Head of caudate nucleus (tissue), 42 donors: ENCODE data around the gene PAX5.
"Not testable (repeated sequence)": the region's sequence is repeated elsewhere in the genome, so short reads cannot be mapped to it uniquely, and the experiment has no call there.

Experiments used
- DNase-seq, 42 donors: peaks; one replicate each; pipeline versions ENCODE4 v3.0.0 to v3.0.0-alpha.2; 2020 to 2021; ENCODE audit warnings: mixed read lengths in 7 of 42
- intact Hi-C: fragments of 100-400 bp; cut with DNase I; formaldehyde crosslinking; loops from one replicate; pipeline ENCODE4 v1.15.0; 2022

Gene PAX5

DNA sequence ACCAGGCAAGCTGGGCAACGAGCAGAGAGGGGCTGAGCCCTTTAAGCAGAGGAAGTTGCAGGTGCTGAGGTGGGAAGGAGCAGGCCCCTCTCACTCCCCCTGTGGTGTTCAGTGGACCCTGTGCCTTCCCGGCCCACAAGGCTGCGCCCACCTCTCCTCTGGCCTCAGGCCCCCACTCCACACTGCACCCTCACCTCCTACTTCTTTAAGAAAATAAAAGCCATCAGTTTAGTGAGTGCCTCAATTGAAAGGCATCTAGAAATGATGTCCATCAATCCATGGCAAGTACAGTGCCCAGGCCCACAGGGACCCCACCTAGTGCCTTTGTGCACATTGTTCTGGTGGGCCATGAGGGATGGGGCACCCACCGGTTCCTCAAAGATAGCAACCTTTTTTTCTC lies 158.0 kb downstream of the PAX5 start:
- intact Hi-C loops = no loop called here
- no peak for DNase-seq

DNA sequence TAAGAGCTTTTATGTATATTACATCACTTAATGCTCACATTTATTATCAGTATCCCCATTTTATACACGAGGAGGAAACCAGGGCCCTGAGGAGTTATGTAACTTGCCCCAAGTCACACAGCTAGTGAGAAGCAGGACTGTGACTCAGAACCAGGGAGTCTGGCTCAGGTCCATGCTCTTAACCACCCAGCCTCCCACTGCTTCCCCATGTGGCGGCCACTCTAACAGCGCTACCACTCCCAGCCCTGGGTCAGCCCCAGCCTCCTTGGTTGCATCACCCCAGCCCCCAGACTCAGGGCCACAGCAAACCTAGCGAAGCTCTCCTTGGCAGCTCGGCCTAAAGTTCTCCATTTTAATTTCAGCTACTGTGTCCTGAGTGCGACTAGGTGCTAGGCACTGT lies 159.1 kb downstream of the PAX5 start:
- no peak for DNase-seq
- intact Hi-C loops = no loop called here

DNA sequence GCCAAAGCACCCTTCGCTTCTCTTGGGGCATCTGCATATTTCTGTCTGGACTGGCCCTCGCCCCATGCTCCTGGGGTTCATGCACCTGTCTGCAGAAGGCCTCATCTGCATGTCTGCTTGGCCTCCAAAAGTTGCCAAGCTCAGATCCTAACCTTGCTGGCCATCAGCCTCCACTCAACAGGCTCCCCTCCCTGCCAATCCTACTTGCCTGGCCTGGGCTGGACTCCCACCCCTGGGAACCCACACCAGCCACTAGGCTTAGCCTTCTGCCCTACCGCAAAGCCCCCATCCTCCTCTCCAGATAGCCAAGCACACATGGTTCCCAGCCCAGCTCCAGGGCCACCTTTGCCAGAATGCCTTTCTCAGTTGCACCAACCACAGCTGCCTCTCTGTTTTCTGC lies 159.8 kb downstream of the PAX5 start:
- intact Hi-C loops = no loop called here
- no peak for DNase-seq

DNA sequence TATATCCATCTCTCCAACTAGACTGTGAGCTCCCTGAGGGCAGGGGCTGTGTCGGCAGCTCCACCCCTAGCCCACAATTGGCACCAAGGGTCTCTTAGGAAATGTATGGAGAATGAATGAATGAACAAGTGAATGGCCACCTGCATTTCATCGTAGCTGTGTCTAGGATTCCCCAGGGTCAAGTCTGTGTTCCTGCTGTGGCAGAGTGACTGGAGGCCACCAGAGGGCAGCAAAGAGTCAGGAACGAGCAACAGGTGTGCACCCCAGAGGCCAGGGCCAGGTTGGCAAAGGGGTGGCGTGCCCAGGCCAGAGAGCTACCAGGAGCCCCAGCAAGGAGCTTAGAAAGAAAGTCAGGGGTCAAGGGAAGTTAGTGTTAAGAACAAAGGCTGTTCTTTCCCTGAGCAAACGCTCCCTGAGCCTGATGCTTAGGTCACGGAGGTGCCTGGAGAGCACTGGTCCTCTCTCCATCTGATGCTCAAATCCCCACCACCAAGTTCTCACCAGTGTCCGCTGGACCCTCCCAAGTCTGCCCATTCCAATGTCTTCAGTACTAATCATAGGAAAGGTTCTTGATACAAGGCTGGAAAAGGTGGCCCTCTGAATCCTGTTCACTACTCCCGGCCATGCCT lies 160.7 kb downstream of the PAX5 start:
- intact Hi-C loops = no loop called here
- peak; percentile 34 to 89 (median 73) for DNase-seq

DNA sequence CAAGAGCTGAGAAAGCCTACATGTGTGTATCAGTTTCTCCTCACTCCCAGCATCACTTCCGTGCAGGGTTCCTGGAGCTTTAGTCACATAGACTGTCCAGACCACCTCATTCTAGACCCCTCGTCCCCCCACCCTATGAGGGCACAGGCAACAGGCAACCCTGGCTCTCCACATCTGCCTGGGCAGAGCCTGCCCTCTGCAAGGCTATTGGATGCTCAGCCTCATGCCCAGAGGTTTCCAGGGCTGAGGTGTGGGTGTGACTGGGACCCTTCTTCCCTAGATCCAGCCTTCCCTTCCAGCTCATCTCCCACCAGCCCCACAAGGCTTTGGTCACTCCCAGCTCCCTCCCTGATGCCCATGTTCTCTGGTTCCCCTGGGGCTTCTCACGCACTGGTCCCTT lies 161.4 kb downstream of the PAX5 start:
- DNase-seq = no peak
- intact Hi-C loops = no loop called here

DNA sequence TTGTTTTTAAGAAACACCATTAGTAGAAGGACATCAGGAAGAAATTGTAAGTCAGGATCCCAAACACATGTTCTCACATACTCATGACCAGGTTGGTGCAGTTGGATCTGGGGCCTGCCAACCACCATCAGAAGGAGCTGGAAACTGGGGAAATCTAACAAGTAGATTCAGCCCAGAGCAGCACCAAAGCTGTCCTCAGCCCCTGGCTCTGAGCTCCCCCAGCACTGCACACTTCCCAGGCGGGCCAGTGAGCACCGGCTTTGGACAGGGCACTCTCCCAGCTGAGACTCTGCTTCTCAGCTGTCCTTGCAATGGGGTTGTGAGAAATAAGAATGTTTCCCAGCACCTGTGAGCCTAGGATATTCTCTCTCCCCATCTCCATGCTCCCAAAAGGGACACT lies 162.5 kb downstream of the PAX5 start:
- intact Hi-C loops = no loop called here
- DNase-seq = no peak

DNA sequence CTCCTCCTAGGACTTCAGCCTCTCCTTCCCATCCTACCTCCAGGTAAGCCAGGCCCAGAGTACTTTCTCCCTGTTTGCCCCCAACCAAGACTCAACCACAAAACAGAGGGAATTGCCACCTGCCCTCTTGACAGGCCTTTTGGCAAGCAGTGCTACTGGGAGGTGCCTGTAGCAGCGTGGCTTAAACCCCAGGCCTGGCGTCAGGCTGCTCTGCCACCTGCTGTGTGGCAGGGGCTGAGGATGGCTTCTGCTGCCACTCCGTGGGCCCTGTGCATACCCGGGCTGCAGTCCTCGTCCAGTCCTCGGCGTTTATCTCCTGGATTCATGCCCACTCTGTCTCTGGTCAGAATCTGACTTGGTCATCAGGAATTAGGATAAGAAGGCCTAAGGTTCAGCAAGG lies 163.1 kb downstream of the PAX5 start:
- peak in 3 of 42 donors; percentile 23 to 25 (median 24) for DNase-seq
- intact Hi-C loops = no loop called here

DNA sequence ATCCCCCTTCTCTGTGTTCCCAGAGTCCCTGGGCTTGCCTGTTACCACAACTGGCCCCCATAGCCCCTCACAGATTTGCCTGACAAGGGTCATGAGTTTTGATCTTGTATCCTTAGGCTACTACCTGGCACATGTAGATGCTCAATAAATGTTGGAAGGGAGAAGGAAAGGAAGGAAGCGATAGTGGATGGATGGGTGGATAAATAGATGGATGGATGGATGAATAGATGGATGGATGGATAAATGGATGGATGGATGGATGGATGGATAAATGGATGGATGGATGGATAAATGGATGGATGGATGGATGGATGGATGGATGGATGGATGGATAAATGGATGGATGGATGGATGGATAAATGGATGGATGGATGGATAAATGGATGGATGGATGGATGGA lies 164.5 kb downstream of the PAX5 start:
- DNase-seq, intact Hi-C loops: not testable (repeated sequence)

DNA sequence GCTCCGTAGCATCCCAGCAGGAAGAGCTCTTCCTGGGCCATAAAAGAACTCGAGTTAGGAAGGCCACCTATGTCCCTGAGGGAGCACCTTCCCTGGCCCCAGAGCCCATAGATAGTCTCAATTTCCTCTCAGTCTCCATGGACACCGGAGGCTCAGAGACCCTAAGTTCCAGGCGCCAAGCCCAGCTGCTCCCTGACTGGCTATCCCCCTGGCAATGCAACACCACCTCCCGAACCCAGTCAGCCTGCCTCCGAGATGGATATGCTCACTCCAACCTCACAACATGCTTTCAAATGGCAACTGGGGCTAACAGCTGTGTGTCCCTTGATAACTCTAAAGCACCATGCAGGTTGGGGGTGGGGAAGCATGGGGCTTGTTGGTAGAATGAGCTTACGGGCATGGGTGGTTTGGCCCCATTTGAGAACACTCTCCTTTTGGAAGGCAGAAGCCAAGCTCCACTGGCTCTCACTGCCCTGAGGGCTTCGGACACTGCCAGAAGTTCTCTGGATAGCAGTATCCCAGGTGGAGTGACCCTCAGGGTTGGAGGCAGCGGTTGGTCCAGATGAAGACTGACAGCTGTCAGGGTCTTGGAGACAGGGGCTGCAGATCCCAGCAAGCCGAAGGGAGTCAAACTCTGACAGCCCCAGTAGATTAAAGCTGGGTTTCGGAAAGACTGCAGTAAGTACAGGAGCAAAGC lies 165.3 kb downstream of the PAX5 start:
- no peak for DNase-seq
- intact Hi-C loops = no loop called here

DNA sequence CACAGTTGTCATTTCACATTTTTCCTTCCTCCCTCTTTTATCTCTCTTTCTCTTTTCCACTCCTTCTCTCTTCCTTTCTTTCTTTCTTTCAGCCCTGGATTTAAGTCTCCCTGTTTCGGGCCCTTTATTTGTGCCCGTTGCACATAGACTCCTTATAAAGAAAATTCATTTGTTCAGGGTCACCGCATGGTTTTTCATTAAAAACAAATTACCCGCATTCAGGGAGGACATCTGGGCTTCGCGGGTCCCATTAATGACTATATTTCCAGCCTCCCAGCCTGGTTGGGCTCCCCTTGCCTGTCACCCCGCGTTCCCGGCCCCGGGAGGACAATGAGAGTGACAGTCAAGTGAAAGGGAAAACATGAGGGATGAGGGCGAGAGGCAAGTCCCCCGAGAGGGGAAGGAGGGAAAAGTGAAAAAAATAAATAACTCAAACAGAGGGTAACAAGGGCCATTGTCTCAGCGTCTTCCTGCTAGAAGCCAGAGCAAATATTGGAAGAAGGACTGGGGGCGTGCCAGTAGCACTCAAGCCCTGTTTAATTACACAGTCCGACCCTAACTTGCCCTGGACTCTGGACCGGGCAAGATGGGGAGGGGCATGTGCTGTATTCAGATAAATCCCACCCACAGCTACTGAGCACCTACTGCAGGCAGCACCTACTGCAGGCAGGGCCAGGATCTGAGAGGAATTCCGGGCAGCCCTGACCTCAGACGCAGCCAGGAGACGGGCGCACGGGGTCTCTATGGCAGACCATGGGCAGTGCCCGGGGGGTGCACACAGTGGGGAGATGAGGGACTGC lies 166.2 kb downstream of the PAX5 start:
- intact Hi-C loops = no loop called here
- peak in 9 of 42 donors; percentile 14 to 46 (median 37) for DNase-seq

DNA sequence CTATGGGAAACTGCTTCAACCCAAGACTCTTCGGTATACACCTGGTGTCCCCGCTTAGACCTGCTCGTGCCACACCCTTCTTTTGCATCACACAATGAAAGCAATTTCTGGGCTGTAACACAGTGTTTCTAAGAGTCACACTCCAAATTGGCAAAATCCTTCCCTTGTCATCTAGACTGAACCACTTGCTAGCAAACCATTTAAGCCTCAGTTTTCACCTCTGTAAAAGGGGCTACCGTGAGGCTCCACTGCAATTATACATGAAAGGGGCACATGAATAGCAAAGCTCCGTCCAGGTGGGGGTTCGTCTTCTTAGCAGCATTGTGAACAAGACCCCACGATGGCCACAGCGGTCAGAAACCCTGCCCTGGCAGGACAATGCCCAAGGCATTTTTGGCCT lies 166.8 kb downstream of the PAX5 start:
- no peak for DNase-seq
- intact Hi-C loops = no loop called here

DNA sequence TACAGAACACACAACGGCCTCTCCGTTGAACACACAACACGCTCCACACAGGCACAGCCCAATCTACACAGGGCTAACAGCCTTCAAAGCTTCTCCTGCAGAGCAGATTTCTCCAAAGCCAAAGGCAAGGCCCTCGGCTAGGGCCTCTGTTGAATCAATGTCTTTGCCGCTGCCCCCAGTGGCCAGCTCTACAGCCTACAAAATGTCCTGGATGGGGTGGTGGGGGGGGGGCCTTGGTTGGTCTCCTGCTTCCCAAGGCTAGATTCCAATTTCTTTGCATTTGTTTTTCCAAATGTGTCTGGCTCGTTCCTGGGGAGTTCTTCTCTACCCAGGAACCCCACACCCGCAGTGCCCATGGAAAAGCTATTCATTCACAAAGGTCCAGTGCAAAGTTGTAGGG lies 167.2 kb downstream of the PAX5 start:
- intact Hi-C loops = no loop called here
- DNase-seq = no peak

DNA sequence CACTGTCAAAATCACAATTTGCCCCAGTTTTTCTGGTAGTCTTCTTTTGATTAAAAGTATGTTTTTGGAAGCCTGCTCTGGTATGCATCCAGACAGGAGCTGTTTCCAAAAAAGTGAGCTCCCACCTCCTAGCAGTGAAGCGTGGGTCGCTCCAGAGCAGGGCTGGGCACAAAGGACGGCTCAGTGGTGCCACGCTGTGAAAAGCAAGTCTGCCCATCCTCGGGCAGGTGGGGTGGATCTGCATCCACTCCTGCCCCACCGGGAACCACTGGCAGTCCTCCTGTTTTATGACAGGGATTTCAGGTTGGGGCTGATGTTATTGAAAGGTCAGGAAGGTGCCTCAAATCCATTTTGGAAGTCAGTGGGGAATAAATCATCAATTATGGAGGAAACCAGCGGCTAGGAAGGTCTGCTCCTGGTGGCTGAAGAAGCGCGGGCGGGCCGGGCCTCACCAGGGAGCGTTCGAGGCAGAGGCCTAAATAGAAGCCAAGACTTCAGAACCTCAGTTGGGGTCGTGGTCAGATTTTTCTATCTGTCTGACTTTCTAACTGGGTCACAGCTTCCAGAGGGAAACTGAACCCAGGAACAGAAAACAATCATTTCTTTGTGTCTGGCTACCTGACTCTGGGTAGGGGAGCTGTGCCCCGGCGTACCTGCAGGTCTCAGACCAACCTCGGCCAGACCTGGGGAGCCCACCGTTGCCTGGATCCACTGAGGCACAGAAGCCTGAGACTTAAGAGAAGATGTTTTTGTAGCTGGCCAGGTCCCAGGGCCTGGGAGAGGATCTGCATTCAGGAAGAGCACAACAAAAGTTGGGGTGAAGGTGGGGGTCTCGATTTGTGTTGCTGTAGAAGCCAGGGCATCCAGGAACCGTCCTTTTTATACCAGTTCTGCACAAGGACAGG lies 168.1 kb downstream of the PAX5 start:
- DNase-seq = no peak
- intact Hi-C loops = no loop called here

DNA sequence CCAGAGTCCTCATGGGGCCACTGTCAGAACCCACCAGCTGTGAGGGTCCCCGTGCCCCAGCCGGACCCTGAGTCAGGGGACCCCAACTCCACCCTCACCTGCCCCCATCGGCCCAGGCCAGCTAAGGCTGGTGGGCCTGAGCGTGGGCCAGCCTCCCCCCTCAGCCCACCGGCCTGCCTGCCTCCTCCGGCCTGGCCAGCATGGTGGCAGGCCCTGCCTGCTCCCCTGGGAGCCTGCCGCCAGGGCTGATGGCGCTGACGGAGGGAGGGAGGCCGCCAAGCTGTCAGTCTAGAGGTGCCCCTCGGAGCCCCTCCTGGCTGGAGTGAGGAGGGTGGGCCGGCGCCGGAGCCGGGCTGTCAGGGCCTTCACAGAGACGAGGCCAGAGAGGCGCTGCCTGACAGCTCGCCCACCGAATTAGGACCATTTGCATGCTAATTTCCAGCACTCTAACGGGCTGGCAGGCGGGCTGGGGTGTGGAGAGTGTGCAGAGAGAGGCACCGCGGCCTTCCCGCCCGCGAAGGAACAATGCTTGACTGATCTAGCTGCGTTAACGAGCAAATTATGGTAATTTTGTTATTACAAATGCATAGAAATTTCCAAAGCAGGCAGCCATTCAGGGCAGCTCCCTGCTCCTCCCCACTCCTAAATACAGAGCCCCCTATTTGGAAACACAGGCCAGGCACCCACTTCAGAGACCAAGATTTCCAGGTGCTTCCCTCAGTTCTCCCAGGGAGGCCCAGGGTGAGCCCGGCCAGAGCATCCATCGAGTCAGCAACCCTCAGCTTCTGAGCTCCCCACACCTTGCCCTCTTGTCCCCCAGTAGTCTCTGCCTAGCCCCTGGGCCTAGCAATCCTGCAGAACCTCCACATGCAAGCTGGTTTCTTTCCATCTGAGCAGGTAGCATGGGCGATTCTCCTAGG lies 169.3 kb downstream of the PAX5 start:
- no peak for DNase-seq
- intact Hi-C loops = no loop called here

DNA sequence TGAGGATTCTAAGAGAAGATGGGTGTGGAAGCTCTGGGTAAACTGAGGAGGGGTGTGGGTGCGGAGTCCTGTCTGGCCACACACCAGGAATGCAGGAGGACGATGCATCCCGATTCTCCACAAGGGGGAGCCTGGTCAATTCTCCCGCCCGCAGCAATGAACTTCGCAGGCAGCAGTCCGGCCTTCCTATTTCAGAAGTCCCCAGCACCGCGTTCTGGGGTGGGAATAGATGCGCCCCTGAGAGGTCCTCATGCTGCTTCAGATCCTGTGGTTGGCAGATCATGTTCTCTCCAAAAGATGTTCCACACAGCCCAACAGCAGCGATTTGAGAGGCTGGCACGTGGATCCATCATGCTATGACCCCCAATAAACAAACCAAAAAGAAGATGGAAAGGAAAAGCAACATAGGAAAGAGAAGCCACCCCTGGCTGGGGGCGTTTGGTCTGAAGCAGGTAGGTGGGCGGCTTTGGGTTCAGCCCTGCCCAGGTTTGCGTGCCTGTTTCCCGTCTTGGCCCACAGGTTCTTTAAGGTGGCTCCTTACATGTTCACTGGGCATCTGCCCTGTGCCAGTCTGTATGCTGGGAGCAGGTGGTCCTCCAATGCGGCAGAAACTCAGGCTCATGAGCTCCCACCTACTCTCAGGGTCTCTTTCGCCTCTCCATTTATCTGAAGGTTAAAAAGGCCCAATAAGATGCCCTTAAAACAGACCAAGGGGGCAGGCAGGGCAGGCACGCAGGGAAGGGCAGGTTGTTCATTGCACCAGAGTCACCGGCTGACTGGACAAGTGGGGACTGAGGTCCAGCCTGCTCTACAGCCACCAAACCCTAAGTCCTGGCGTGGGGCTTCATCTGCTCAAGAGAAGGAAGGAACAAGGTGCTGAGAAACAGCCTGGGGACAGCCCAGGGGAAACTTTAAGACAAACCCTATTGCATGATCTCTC lies 171.6 kb downstream of the PAX5 start:
- peak in 41 of 42 donors; percentile 28 to 84 (median 66) for DNase-seq
- intact Hi-C loops = no loop called here

DNA sequence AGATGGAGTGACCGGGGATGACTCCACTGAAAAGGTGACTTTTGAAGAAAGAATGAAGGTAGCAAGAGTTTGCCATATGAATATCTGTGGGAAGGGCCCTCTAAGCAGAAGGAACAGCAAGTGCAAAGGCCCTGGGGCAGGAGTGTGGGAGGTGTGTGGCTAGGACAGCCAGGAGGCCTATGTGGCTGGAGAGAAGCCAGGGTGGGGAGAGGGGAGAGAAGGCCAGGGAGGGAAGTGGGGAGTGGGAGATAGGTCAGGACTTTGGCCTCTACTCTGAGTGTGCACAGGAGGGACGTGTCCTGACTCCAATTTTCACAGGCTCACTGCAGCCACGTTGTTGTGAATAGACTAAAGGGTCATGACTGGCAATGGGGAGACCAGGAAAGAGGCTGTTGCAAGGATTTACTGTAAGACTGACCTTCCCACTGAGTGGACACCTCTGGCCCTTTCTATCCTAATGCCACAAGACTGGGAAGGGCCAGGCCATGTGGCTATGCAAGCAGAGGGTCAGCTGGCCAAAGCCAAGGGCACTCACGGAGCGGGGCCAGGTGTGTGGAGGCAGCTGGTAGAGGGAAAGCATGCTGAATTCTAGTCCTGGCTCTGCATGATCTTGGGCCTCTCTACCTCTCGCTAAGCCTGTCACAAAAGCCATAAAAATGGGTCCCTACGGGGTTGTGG lies 172.4 kb downstream of the PAX5 start:
- no peak for DNase-seq
- intact Hi-C loops = no loop called here
